Measurements from ENCODE around the gene RNF17.

Gene RNF17

DNA sequence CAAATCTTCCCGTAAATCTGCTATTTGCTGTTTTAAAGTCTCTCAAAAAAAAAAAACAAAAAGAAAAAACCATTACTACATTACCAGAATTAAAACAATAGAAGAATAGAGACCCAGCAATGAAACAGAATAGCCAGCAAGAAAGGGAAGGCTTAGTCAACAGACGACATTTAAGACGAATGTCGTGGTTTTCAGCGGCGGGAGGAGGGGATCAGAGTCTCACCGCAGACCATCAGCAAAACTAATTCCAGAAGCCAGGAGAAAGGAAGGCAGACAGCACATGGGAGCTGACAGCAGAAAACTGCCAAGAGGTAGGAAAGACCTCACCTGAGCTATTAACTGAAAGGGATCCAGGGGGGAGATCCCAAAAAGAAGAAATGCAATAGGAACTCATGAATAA is 128.9 kb downstream of the RNF17 start:
- TF ChIP-seq CTCF (IDR thresholded peaks at IDR 0.05; ENCODE audit: low read depth, low read length, missing control alignments): no peak
- peak; percentile 2 for DNase-seq (ENCODE audit: low read depth)
- no peak overlapping the region for H3K4me3 ChIP-seq (ENCODE audit: low read depth, low read length)
- in situ Hi-C loops (cut with HindIII; ENCODE audit: low sequenced_read_pairs): no loop called here

DNA sequence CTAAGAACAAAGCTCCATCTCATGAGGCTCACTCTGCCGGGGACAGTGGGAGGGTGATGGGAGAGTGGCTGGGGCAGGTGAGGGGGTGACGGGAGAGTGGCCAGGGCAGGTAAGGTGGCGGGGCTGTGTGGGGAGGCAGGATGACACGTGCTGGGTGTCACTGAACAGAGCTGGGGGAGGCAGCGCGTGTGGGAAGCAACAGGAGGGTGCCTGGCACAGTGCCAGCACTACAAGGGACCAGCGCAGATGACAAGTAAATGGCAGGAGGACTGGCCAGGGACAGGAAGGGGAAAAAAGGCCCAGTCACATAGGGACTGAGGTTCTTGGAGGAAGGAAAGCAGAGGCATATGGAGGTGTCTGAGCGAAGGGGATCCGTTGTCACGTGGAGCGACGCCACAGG is 129.9 kb downstream of the RNF17 start:
- in situ Hi-C loops (cut with HindIII; ENCODE audit: low sequenced_read_pairs): no loop called here
- DNase-seq (ENCODE audit: low read depth): no peak
- H3K4me3 ChIP-seq (ENCODE audit: low read depth, low read length): no peak overlapping the region
- TF ChIP-seq CTCF (IDR thresholded peaks at IDR 0.05; ENCODE audit: low read depth, low read length, missing control alignments): no peak

- no peak for TF ChIP-seq CTCF (IDR thresholded peaks at IDR 0.05; ENCODE audit: low read depth, low read length, missing control alignments)
- no peak overlapping the region for H3K4me3 ChIP-seq (ENCODE audit: low read depth, low read length)
- in situ Hi-C loops (cut with HindIII; ENCODE audit: low sequenced_read_pairs): no loop called here
- DNase-seq (ENCODE audit: low read depth): no peak
Measured at GRCh38 chr13:24894277-24894971, 130.5 kb downstream of the RNF17 start.

DNA sequence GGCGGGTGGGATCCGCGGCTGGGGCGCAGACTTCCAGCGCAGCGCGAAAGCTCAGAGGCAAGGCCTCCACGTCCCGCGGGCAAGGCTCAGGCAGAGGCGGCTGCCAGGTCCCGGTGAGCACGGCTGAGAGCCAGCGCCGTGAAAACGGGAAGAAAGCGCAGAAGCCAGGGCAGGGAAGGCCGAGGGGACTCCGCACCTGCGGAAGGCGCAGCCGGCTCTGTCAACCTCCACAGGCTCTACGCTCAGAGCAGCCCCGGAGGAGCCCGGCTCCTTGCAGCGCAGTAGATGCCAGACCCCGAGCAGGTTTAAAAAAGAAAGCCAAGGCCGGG is 131.0 kb downstream of the RNF17 start:
- no peak for TF ChIP-seq CTCF (IDR thresholded peaks at IDR 0.05; ENCODE audit: low read depth, low read length, missing control alignments)
- DNase-seq (ENCODE audit: low read depth): no peak
- no peak overlapping the region for H3K4me3 ChIP-seq (ENCODE audit: low read depth, low read length)
- in situ Hi-C loops (cut with HindIII; ENCODE audit: low sequenced_read_pairs): no loop called here

DNA sequence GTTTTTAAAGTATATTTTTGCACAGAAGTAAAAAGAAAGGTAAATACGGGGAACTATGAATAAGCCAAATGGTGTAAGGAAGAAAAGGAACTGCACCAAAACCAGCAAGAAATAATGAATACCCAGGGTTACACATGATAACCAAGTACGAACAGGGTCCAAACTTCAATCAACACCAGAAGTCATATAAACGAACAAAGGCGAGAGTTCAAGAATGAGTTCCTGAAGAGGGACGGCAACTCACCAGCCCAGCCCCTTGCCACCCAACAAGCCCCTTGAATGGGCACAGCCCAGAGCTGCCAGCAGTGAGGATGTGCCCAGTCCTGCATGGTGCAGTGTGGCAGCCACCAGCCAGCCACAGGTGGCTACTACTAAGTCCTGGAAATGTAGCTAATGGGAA is 132.1 kb downstream of the RNF17 start:
- no peak for DNase-seq (ENCODE audit: low read depth)
- TF ChIP-seq CTCF (IDR thresholded peaks at IDR 0.05; ENCODE audit: low read depth, low read length, missing control alignments): no peak
- H3K4me3 ChIP-seq (ENCODE audit: low read depth, low read length): no peak overlapping the region
- in situ Hi-C loops (cut with HindIII; ENCODE audit: low sequenced_read_pairs): no loop called here

- in situ Hi-C loops (cut with HindIII; ENCODE audit: low sequenced_read_pairs): no loop called here
- DNase-seq (ENCODE audit: low read depth): no peak
- no peak overlapping the region for H3K4me3 ChIP-seq (ENCODE audit: low read depth, low read length)
- no peak for TF ChIP-seq CTCF (IDR thresholded peaks at IDR 0.05; ENCODE audit: low read depth, low read length, missing control alignments)
Measured at GRCh38 chr13:24897293-24897692, 133.3 kb downstream of the RNF17 start.
